HepG2 (cell line): ENCODE measurements around the gene CEBPB. TPM values are rescaled to one million over a fixed set of nuclear protein-coding genes. Genes with fewer than 3 reads are reported as not detected.

Source experiments
- ATF7 ChIP-seq, 2 experiments: fragments of 450-650 bp in 1 of 2; sonication (generic) in 1 of 2; formaldehyde crosslinking in 1 of 2; IDR thresholded peaks; 2 replicates each; pipeline versions ENCODE4 v1.4.0 to v1.6.1; 2016 to 2020; ENCODE audit warnings: antibody characterized with exemption in 1 of 2, mild to moderate bottlenecking in 1 of 2, missing genetic modification reagents in 1 of 2
- BCL6 ChIP-seq: IDR thresholded peaks from 2 replicates; pipeline ENCODE4 v1.6.1; 2016; ENCODE audit warnings: missing genetic modification reagents, missing compliant biosample characterization
- DNMT3B ChIP-seq: conservative IDR thresholded peaks from 2 replicates; pipeline ENCODE4 v1.6.1; 2016; ENCODE audit warnings: missing biosample characterization, control low read depth
- FOXC1 ChIP-seq: sonication (generic); formaldehyde crosslinking; IDR thresholded peaks from 2 replicates; pipeline ENCODE4 v1.8.0; 2022; ENCODE audit warnings: mild to moderate bottlenecking, missing genetic modification reagents, borderline replicate concordance
- ISL2 ChIP-seq: sonication (generic); formaldehyde crosslinking; IDR thresholded peaks from 2 replicates; pipeline ENCODE4 v1.5.0; 2020; ENCODE audit warnings: missing genetic modification reagents
- KDM4B ChIP-seq: sonication (generic); formaldehyde crosslinking; IDR thresholded peaks from 2 replicates; pipeline ENCODE4 v1.4.0; 2020; ENCODE audit warnings: missing genetic modification reagents
- MED13 ChIP-seq: sonication (generic); formaldehyde crosslinking; IDR thresholded peaks from 2 replicates; pipeline ENCODE4 v1.5.0; 2020; ENCODE audit warnings: missing genetic modification reagents
- MTA1 ChIP-seq: sonication (generic); formaldehyde crosslinking; IDR thresholded peaks from 2 replicates; pipeline ENCODE4 v1.4.0; 2020; ENCODE audit warnings: missing genetic modification reagents, mild to moderate bottlenecking, borderline replicate concordance
- MYC ChIP-seq: sonication (generic); formaldehyde crosslinking; IDR thresholded peaks from 2 replicates; pipeline ENCODE4 v1.9.0; 2021; ENCODE audit warnings: missing genetic modification reagents, borderline replicate concordance
- NR1H2 ChIP-seq: sonication (generic); formaldehyde crosslinking; IDR thresholded peaks from 2 replicates; pipeline ENCODE4 v1.8.1; 2022; ENCODE audit warnings: low read depth, missing genetic modification reagents, borderline replicate concordance
- RARA ChIP-seq: IDR thresholded peaks from 2 replicates; pipeline ENCODE4 v1.6.1; 2016; ENCODE audit warnings: missing genetic modification reagents, missing compliant biosample characterization
- RCOR2 ChIP-seq: IDR thresholded peaks from 2 replicates; pipeline ENCODE4 v1.6.1; 2016; ENCODE audit warnings: missing biosample characterization, missing genetic modification reagents
- TERF1 ChIP-seq: sonication (generic); formaldehyde crosslinking; IDR thresholded peaks from 2 replicates; pipeline ENCODE4 v1.8.0; 2022; ENCODE audit warnings: mild to moderate bottlenecking, missing genetic modification reagents, moderate library complexity
- ZBTB40 ChIP-seq, 2 experiments: fragments of 450-650 bp in 1 of 2; sonication (generic) in 1 of 2; formaldehyde crosslinking in 1 of 2; IDR thresholded peaks; 2 replicates each; pipeline versions ENCODE4 v1.6.1 to v1.8.0; 2016 to 2022; ENCODE audit warnings: antibody characterized with exemption in 1 of 2, mild to moderate bottlenecking in 1 of 2, missing genetic modification reagents in 1 of 2
- ZFX ChIP-seq: sonication (generic); formaldehyde crosslinking; IDR thresholded peaks from 2 replicates; pipeline ENCODE4 v1.4.0; 2020; ENCODE audit warnings: mild to moderate bottlenecking, low read depth, missing genetic modification reagents, moderate library complexity
- ZIK1 ChIP-seq: sonication (generic); formaldehyde crosslinking; IDR thresholded peaks from 2 replicates; pipeline ENCODE4 v1.5.0; 2020; ENCODE audit warnings: mild to moderate bottlenecking, low read depth, missing genetic modification reagents, borderline replicate concordance
- ZNF260 ChIP-seq: sonication (generic); formaldehyde crosslinking; IDR thresholded peaks from 2 replicates; pipeline ENCODE4 v1.4.0; 2020; ENCODE audit warnings: missing genetic modification reagents, low read depth, mild to moderate bottlenecking, borderline replicate concordance
- ZNF878 ChIP-seq: sonication (generic); formaldehyde crosslinking; IDR thresholded peaks from 2 replicates; pipeline ENCODE4 v1.8.1; 2023; ENCODE audit warnings: mild to moderate bottlenecking, missing genetic modification reagents, moderate library complexity
- polyA plus RNA-seq, 8 experiments: library from polyadenylated mRNA; depleted of rRNA in 3 of 8; stranded (reverse) in 7 of 8; unstranded in 1 of 8; fragments of >200 nt; fragmentation: Illumina TruSeq in 4 of 8; extraction: Trizol in 4 of 8; gene quantifications; 2 replicates each; pipeline versions ENCODE4 v1.2.1 to v1.2.3, GENCODE V29; 2011 to 2016; ENCODE audit warnings: low read depth in 4 of 8, missing spikeins in 1 of 8, mixed read lengths in 1 of 8; ENCODE audit not compliant: insufficient read depth in 1 of 8
- total RNA-seq, 5 experiments: library from RNA; depleted of rRNA; stranded (reverse); fragments of >200 nt; fragmentation: Illumina TruSeq; extraction: Trizol; gene quantifications; 2 replicates each; pipeline ENCODE4 v1.2.3, GENCODE V29; 2016; ENCODE audit warnings: low read depth in 1 of 5

The CEBPB gene
- total and polyA plus RNA-seq, 2 of the 13 experiments (the other 11 are each of a cell fraction or from before 2014, with no cell fraction given), result 18.5 to 28.2 TPM

GRCh38 chr20:50187403-50188051, 3.1 kb upstream of the CEBPB start (continued):
- peak; percentile 91 for TF ChIP-seq ATF7 (IDR thresholded peaks at IDR 0.05)
- peak; percentile 99 for TF ChIP-seq ATF7 (CRISPR knock-in tag; IDR thresholded peaks at IDR 0.05)
- TF ChIP-seq ZNF260 (CRISPR knock-in tag), result no peak
- TF ChIP-seq RARA (CRISPR knock-in tag), result peak; percentile 61
- peak; percentile 14; the same call in 1 of the 2 replicates for TF ChIP-seq ZNF878 (CRISPR knock-in tag)
- 0 out of 2 replicates have a peak, but pooled peaks have one; percentile 67 for TF ChIP-seq TERF1 (CRISPR knock-in tag)
- 0 out of 2 replicates have a peak, but pooled peaks have one; percentile 47 for TF ChIP-seq BCL6 (CRISPR knock-in tag)
- TF ChIP-seq MYC (CRISPR knock-in tag), result no peak
- TF ChIP-seq FOXC1 (CRISPR knock-in tag), result 0 out of 2 replicates have a peak, but pooled peaks have one; percentile 41
- TF ChIP-seq ZFX (CRISPR knock-in tag), result peak; percentile 81
- no peak for TF ChIP-seq DNMT3B (CRISPR knock-in tag)
- TF ChIP-seq MED13 (CRISPR knock-in tag), result no peak
- TF ChIP-seq KDM4B, result peak; percentile 85
- TF ChIP-seq MTA1 (CRISPR knock-in tag), result peak; percentile 93; the same call in 1 of the 2 replicates
- peak; percentile 35; the same call in 1 of the 2 replicates for TF ChIP-seq NR1H2 (CRISPR knock-in tag)
- TF ChIP-seq ZIK1 (CRISPR knock-in tag), result peak; percentile 26; the same call in 1 of the 2 replicates
- TF ChIP-seq ISL2, result 0 out of 2 replicates have a peak, but pooled peaks have one; percentile 36
- no peak for TF ChIP-seq ZBTB40 (IDR thresholded peaks at IDR 0.05)
- TF ChIP-seq ZBTB40 (CRISPR knock-in tag; IDR thresholded peaks at IDR 0.05), result peak; percentile 43
- peak; percentile 46; the same call in 1 of the 2 replicates for TF ChIP-seq RCOR2
